H9 (cell line): ENCODE measurements around the gene FBXO17. TPM values are rescaled to one million over a fixed set of nuclear protein-coding genes. Genes with fewer than 3 reads are reported as not detected.

Source experiments
- DNase-seq: peaks from one replicate; pipeline ENCODE4 v3.0.0-alpha.2; 2017
- H2AFZ ChIP-seq: one replicate; pipeline ENCODE4 v1.6.1; 2013; ENCODE audit warnings: mild to moderate bottlenecking, low read length, control low read depth, moderate library complexity
- H2AK5ac ChIP-seq: 2 replicates; pipeline ENCODE4 v1.6.1; 2013; ENCODE audit warnings: low read length, control low read depth, mixed read lengths; ENCODE audit not compliant: insufficient read length
- H2BK120ac ChIP-seq: one replicate; pipeline ENCODE4 v1.6.1; 2013; ENCODE audit warnings: low read depth, mild to moderate bottlenecking, low read length, control low read depth, inconsistent platforms; ENCODE audit not compliant: poor library complexity, severe bottlenecking
- H2BK12ac ChIP-seq: 2 replicates; pipeline ENCODE4 v1.6.1; 2013; ENCODE audit warnings: low read length, control low read depth, mixed read lengths, low read depth; ENCODE audit not compliant: insufficient read length
- H2BK15ac ChIP-seq: 2 replicates; pipeline ENCODE4 v1.6.1; 2013; ENCODE audit warnings: low read depth, low read length, control low read depth
- H2BK20ac ChIP-seq: one replicate; pipeline ENCODE4 v1.6.1; 2013; ENCODE audit warnings: low read depth, mild to moderate bottlenecking, low read length, control low read depth, inconsistent platforms; ENCODE audit not compliant: poor library complexity, severe bottlenecking
- H2BK5ac ChIP-seq: 2 replicates; pipeline ENCODE4 v1.6.1; 2013; ENCODE audit warnings: low read length, control low read depth, mixed read lengths; ENCODE audit not compliant: insufficient read length
- H3K14ac ChIP-seq: 2 replicates; pipeline ENCODE4 v1.6.1; 2013; ENCODE audit warnings: low read length, control low read depth; ENCODE audit not compliant: insufficient read depth
- H3K18ac ChIP-seq: 2 replicates; pipeline ENCODE4 v1.6.1; 2013; ENCODE audit warnings: low read depth, mild to moderate bottlenecking, mixed read lengths, low read length, control low read depth; ENCODE audit not compliant: insufficient read length
- H3K23ac ChIP-seq: 2 replicates; pipeline ENCODE4 v1.6.1; 2013; ENCODE audit warnings: low read length, control low read depth, mixed read lengths, low read depth; ENCODE audit not compliant: insufficient read length
- H3K23me2 ChIP-seq: 2 replicates; pipeline ENCODE4 v1.6.1; 2013; ENCODE audit warnings: low read depth, mild to moderate bottlenecking, mixed read lengths, low read length, control low read depth; ENCODE audit not compliant: insufficient read length, poor library complexity, severe bottlenecking
- H3K27ac ChIP-seq: 2 replicates; pipeline ENCODE4 v1.5.1; 2013; ENCODE audit warnings: low read length, control low read depth, mixed read lengths, low read depth; ENCODE audit not compliant: insufficient read length
- H3K27me3 ChIP-seq: 2 replicates; pipeline ENCODE4 v1.6.1; 2013; ENCODE audit warnings: low read length, control low read depth, inconsistent platforms; ENCODE audit not compliant: insufficient read depth
- H3K4ac ChIP-seq: 2 replicates; pipeline ENCODE4 v1.6.1; 2013; ENCODE audit warnings: low read depth, mild to moderate bottlenecking, control low read depth, inconsistent platforms, low read length, moderate library complexity
- H3K4me1 ChIP-seq: 2 replicates; pipeline ENCODE4 v1.6.1; 2013; ENCODE audit warnings: low read length, control low read depth, inconsistent platforms; ENCODE audit not compliant: insufficient read depth
- H3K4me2 ChIP-seq: 2 replicates; pipeline ENCODE4 v1.6.1; 2013; ENCODE audit warnings: low read length, control low read depth, mixed read lengths; ENCODE audit not compliant: insufficient read length, insufficient read depth
- H3K56ac ChIP-seq: 2 replicates; pipeline ENCODE4 v1.6.1; 2013; ENCODE audit warnings: low read depth, mild to moderate bottlenecking, mixed read lengths, low read length, control low read depth; ENCODE audit not compliant: insufficient read length
- H3K79me1 ChIP-seq: 2 replicates; pipeline ENCODE4 v1.6.1; 2013; ENCODE audit warnings: low read depth, mild to moderate bottlenecking, moderate library complexity, low read length, control low read depth, inconsistent platforms; ENCODE audit not compliant: insufficient read depth, poor library complexity, severe bottlenecking
- H3K79me2 ChIP-seq: 2 replicates; pipeline ENCODE4 v1.6.1; 2013; ENCODE audit warnings: low read length, control low read depth, inconsistent platforms; ENCODE audit not compliant: insufficient read depth
- H3K9ac ChIP-seq: 2 replicates; pipeline ENCODE4 v1.6.1; 2013; ENCODE audit warnings: low read length, control low read depth, mixed read lengths; ENCODE audit not compliant: insufficient read length; ENCODE audit errors: extremely low read depth
- H3K9me3 ChIP-seq: one replicate; pipeline ENCODE4 v1.6.1; 2013; ENCODE audit warnings: low read depth, low read length, inconsistent platforms; ENCODE audit not compliant: control insufficient read depth
- H3T11ph ChIP-seq: one replicate; pipeline ENCODE4 v1.6.1; 2013; ENCODE audit warnings: mild to moderate bottlenecking, low read length, control low read depth, inconsistent platforms
- H4K20me1 ChIP-seq: one replicate; pipeline ENCODE4 v1.6.1; 2013; ENCODE audit not compliant: control insufficient read depth, insufficient read length, insufficient read depth
- H4K5ac ChIP-seq: 2 replicates; pipeline ENCODE4 v1.6.1; 2013; ENCODE audit warnings: low read depth, mild to moderate bottlenecking, mixed read lengths, low read length, control low read depth; ENCODE audit not compliant: insufficient read length
- H4K8ac ChIP-seq: replicated peaks from 2 replicates; pipeline ENCODE4 v1.6.1; 2013; ENCODE audit warnings: low read length, control low read depth, mixed read lengths, low read depth; ENCODE audit not compliant: insufficient read length
- H4K91ac ChIP-seq: 2 replicates; pipeline ENCODE4 v1.6.1; 2013; ENCODE audit warnings: low read depth, mild to moderate bottlenecking, moderate library complexity, mixed read lengths, low read length, control low read depth; ENCODE audit not compliant: insufficient read length
- H3K27ac Mint-ChIP-seq, 3 experiments: 2 replicates in 2 of 3; 3 replicates in 1 of 3; pipeline ENCODE4 v1.8.0; 2020 to 2021; ENCODE audit warnings: mixed read lengths in 3 of 3, mild to moderate bottlenecking in 1 of 3, moderate library complexity in 1 of 3
- H3K27me3 Mint-ChIP-seq: 2 replicates; pipeline ENCODE4 v1.8.0; 2021; ENCODE audit warnings: low read depth, mild to moderate bottlenecking, moderate library complexity, mixed read lengths
- H3K36me3 Mint-ChIP-seq, 3 experiments: 2 replicates in 2 of 3; 3 replicates in 1 of 3; pipeline ENCODE4 v1.8.0; 2020 to 2021; ENCODE audit warnings: low read depth in 3 of 3, mixed read lengths in 3 of 3; ENCODE audit not compliant: insufficient read depth in 1 of 3
- H3K4me1 Mint-ChIP-seq, 2 experiments: 2 replicates each; pipeline ENCODE4 v1.8.0; 2020; ENCODE audit warnings: mixed read lengths in 2 of 2
- H3K4me3 Mint-ChIP-seq, 2 experiments: 2 replicates in 1 of 2; 3 replicates in 1 of 2; pipeline ENCODE4 v1.8.0; 2020 to 2021; ENCODE audit warnings: mild to moderate bottlenecking in 2 of 2, mixed read lengths in 2 of 2, moderate library complexity in 1 of 2
- H3K9me3 Mint-ChIP-seq, 2 experiments: 2 replicates in 1 of 2; 3 replicates in 1 of 2; pipeline ENCODE4 v1.8.0; 2020; ENCODE audit warnings: mild to moderate bottlenecking in 2 of 2, mixed read lengths in 2 of 2, moderate library complexity in 1 of 2
- WGBS: extraction: QIAGEN DNeasy Blood & Tissue Kit; methylation state at CpG from one replicate; pipeline ENCODE4 v1.1.7; 2013; ENCODE audit warnings: missing lambda C conversion rate, low lambda C conversion rate, mixed read lengths; ENCODE audit not compliant: insufficient read length; ENCODE audit errors: extremely low coverage; 5-methylcytosine and 5-hydroxymethylcytosine counted together
- total RNA-seq: library from RNA; stranded (reverse); gene quantifications from 2 replicates; pipeline ENCODE4 v1.2.1, GENCODE V29; 2021
- TF ChIP-seq, protein P1 (sequence below): fragments of 200-600 bp; sonication (generic); conservative IDR thresholded peaks from 3 replicates; pipeline ENCODE4 v1.8.0; 2021; ENCODE audit warnings: antibody characterized with exemption, mild to moderate bottlenecking

Gene FBXO17
- total RNA-seq, 1 experiment from 2014 or later = 25.5 TPM

DNA sequence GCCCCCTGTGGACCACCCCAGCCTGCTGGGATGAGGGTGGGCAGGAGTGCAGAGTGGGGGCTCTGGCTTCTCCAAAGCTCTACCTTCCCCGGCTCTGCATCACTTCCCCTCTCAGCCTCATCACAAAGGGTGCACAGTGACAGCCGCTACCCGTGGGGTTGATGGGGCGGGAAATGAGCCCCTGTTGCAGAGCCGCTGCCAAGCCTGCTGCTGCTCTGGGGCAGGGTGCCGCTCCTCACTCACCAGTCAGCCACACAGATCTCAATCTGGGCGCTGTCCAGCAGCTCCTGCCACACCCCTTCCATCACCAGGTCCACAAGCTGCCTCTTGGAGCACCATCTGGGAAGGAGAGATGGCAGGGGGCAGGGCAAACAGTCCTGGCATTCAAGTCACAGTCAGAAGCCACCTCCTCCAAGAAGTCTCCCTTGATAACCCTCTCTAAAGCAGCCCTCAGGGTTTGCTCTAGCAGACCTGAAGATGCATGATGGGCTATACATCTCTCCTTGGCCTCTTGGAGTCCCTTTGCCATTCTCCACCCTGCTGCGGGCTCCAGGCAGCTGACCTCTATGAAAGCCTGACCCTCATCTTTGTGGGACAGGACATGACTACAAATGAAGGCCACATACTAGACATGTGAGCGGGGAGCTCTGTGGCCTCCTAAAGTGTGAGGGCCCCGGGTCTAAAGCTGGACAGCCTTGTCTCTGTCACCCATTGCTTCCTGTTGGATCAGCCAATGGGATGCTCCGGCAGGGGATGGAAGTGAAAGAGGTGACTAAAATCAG lies 29.1 kb downstream of the FBXO17 start:
- no peak overlapping the region for H2BK12ac ChIP-seq
- no peak overlapping the region for H2BK120ac ChIP-seq
- Mint-ChIP-seq H3K4me3 (no peak overlapping the region), H3K9me3 (no peaks in the 10 kb centered on the region; a peak in 1 of 5 replicates), H3K27ac (no peak overlapping the region; a peak in 1 of 7 replicates), H3K27me3 (peaks cover 15% of the 10 kb centered on the region), H3K36me3 (peaks cover 13 to 38% (median 36%) of the 10 kb centered on the region in 3 experiments), H3K4me1 (peaks cover 6% of the 10 kb centered on the region in 2 experiments; a peak in 3 of 4 replicates)
- no peak overlapping the region for H3K4ac ChIP-seq
- no peak overlapping the region for H3K14ac ChIP-seq
- no peak overlapping the region for H3K56ac ChIP-seq
- no peak overlapping the region for H3K27ac ChIP-seq
- H3K18ac ChIP-seq = no peak overlapping the region
- H2AK5ac ChIP-seq = no peak overlapping the region
- no peak overlapping the region for H2BK5ac ChIP-seq
- H3T11ph ChIP-seq = no peak overlapping the region
- no peak overlapping the region for H3K4me2 ChIP-seq
- H3K4me1 ChIP-seq = no peaks in the 10 kb centered on the region
- H3K23ac ChIP-seq = no peak overlapping the region
- no peak overlapping the region for H2BK15ac ChIP-seq
- no peak overlapping the region for H4K91ac ChIP-seq
- H3K23me2 ChIP-seq = no peaks in the 10 kb centered on the region
- H3K79me1 ChIP-seq = no peaks in the 10 kb centered on the region
- no peak overlapping the region for H2BK20ac ChIP-seq
- H3K27me3 ChIP-seq = no peaks in the 10 kb centered on the region
- peak; percentile 36 for DNase-seq
- no peaks in the 10 kb centered on the region for H4K20me1 ChIP-seq
- H4K8ac ChIP-seq = no peak overlapping the region
- no peaks in the 10 kb centered on the region for H3K9me3 ChIP-seq
- H4K5ac ChIP-seq = no peak overlapping the region
- WGBS = no CpG with 5 or more reads among the region's 11 CpGs
- no peak overlapping the region for H3K9ac ChIP-seq
- no peak overlapping the region for H2AFZ ChIP-seq
- no peaks in the 10 kb centered on the region for H3K79me2 ChIP-seq
- TF ChIP-seq, protein P1, sequence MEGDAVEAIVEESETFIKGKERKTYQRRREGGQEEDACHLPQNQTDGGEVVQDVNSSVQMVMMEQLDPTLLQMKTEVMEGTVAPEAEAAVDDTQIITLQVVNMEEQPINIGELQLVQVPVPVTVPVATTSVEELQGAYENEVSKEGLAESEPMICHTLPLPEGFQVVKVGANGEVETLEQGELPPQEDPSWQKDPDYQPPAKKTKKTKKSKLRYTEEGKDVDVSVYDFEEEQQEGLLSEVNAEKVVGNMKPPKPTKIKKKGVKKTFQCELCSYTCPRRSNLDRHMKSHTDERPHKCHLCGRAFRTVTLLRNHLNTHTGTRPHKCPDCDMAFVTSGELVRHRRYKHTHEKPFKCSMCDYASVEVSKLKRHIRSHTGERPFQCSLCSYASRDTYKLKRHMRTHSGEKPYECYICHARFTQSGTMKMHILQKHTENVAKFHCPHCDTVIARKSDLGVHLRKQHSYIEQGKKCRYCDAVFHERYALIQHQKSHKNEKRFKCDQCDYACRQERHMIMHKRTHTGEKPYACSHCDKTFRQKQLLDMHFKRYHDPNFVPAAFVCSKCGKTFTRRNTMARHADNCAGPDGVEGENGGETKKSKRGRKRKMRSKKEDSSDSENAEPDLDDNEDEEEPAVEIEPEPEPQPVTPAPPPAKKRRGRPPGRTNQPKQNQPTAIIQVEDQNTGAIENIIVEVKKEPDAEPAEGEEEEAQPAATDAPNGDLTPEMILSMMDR = no peak
